GM23248 (cell line): ENCODE measurements around the gene FIBIN. TPM values are rescaled to one million over a fixed set of nuclear protein-coding genes. Genes with fewer than 3 reads are reported as not detected.
A peak's percentile ranks its signal among the peaks of the same experiment; 100 is the strongest.

ENCODE experiments used
- DNase-seq: peaks from one replicate; pipeline ENCODE4 v3.0.0-alpha.2; 2015
- H2AFZ ChIP-seq: fragments of 200-600 bp; sonication (generic); 2 replicates; pipeline ENCODE4 v1.6.1; 2016; ENCODE audit warnings: antibody characterized with exemption
- H3F3A ChIP-seq: fragments of 200-600 bp; sonication (generic); 2 replicates; pipeline ENCODE4 v1.6.1; 2016; ENCODE audit warnings: mild to moderate bottlenecking, antibody characterized with exemption, mixed run types; ENCODE audit not compliant: insufficient read depth
- H3K27ac ChIP-seq: fragments of 200-600 bp; sonication (generic); 2 replicates; pipeline ENCODE4 v1.5.1; 2016; ENCODE audit warnings: mild to moderate bottlenecking
- H3K27me3 ChIP-seq: fragments of 200-600 bp; sonication (generic); replicated peaks from 2 replicates; pipeline ENCODE4 v1.6.1; 2016; ENCODE audit warnings: mild to moderate bottlenecking; ENCODE audit not compliant: insufficient read depth
- H3K36me3 ChIP-seq: fragments of 200-600 bp; sonication (generic); 2 replicates; pipeline ENCODE4 v1.6.1; 2016; ENCODE audit warnings: low read depth, mild to moderate bottlenecking
- H3K4me1 ChIP-seq: fragments of 200-600 bp; sonication (generic); 2 replicates; pipeline ENCODE4 v1.6.1; 2016; ENCODE audit warnings: mild to moderate bottlenecking; ENCODE audit not compliant: insufficient read depth
- H3K4me2 ChIP-seq: fragments of 200-600 bp; sonication (generic); one replicate; pipeline ENCODE4 v1.6.1; 2016; ENCODE audit warnings: mild to moderate bottlenecking; ENCODE audit not compliant: unreplicated experiment
- H3K4me3 ChIP-seq: fragments of 200-600 bp; sonication (generic); 2 replicates; pipeline ENCODE4 v1.5.1; 2016; ENCODE audit warnings: mild to moderate bottlenecking
- H3K79me2 ChIP-seq: fragments of 200-600 bp; sonication (generic); 2 replicates; pipeline ENCODE4 v1.6.1; 2016; ENCODE audit warnings: mild to moderate bottlenecking; ENCODE audit not compliant: insufficient read depth
- H3K9ac ChIP-seq: fragments of 200-600 bp; sonication (generic); 2 replicates; pipeline ENCODE4 v1.6.1; 2016; ENCODE audit warnings: mild to moderate bottlenecking
- H3K9me2 ChIP-seq: fragments of 200-600 bp; sonication (generic); 2 replicates; pipeline ENCODE4 v1.6.1; 2016; ENCODE audit warnings: mixed run types, mild to moderate bottlenecking, moderate library complexity; ENCODE audit not compliant: insufficient read depth
- H3K9me3 ChIP-seq: fragments of 200-600 bp; sonication (generic); one replicate; pipeline ENCODE4 v1.6.1; 2017; ENCODE audit warnings: low read depth
- H4K20me1 ChIP-seq: fragments of 200-600 bp; sonication (generic); 2 replicates; pipeline ENCODE4 v1.6.0; 2016; ENCODE audit not compliant: insufficient read depth
- EZH2 ChIP-seq: fragments of 200-600 bp; sonication (generic); IDR thresholded peaks from 2 replicates; pipeline ENCODE4 v1.6.1; 2018; ENCODE audit warnings: antibody characterized with exemption, mild to moderate bottlenecking; ENCODE audit not compliant: insufficient read depth, poor library complexity, severe bottlenecking
- EZH2phosphoT487 ChIP-seq: fragments of 200-600 bp; sonication (generic); IDR thresholded peaks from 2 replicates; pipeline ENCODE4 v1.6.1; 2018; ENCODE audit warnings: antibody characterized with exemption, moderate library complexity, mild to moderate bottlenecking, low read depth; ENCODE audit not compliant: insufficient read depth
- WGBS, 2 experiments: methylation state at CpG; one replicate each; pipeline ENCODE4 v1.1.6; 2015 to 2017; ENCODE audit warnings: low lambda C conversion rate in 2 of 2, low coverage in 1 of 2; ENCODE audit errors: missing lambda C conversion rate in 2 of 2; 5-methylcytosine and 5-hydroxymethylcytosine counted together
- in situ Hi-C: fragments of 300-500 bp; cut with MboI; formaldehyde crosslinking; loops from 2 replicates; pipeline ENCODE4 v1.15.0; 2020
- polyA plus RNA-seq: library from polyadenylated mRNA; unstranded; fragments of >200 nt; fragmentation: Nextera tagmentation; extraction: Ambion mirVana; gene quantifications from 2 replicates; pipeline ENCODE4 v1.2.1, GENCODE V29; 2016
- total RNA-seq: library from RNA; depleted of rRNA; stranded (reverse); fragments of >200 nt; shearing (Covaris generic); gene quantifications from 2 replicates; pipeline ENCODE4 v1.2.3, GENCODE V29; 2014

The FIBIN gene
- total and polyA plus RNA-seq, 2 experiments from 2014 or later: 45.3 to 45.8 TPM

DNA sequence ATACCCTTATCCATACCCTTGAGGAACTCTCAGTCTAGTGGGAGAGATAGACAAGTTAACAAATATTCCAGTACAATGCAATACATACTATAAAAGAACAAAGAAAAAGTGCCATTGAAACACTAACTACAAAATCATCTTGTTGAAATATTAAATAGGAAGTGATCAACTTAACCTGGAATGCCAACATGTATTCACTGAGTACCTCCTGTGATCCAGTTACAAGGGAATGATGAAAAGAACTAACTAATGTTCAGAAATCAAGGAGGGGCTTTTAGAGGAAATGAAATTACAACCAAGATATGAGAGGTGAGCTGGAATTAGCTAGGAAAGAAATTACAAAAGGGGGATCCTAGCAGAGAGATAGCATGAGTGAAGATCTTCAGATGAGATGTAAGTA lies 6.2 kb upstream of the FIBIN start:
- TF ChIP-seq EZH2phosphoT487: no peak
- no peak for TF ChIP-seq EZH2
- Histone ChIP-seq H3K27me3 (no peaks in the 10 kb centered on the region), H3F3A (peaks cover 42% of the 10 kb centered on the region), H3K27ac (no peak overlapping the region), H3K4me3 (no peak overlapping the region), H3K4me1 (peaks cover 47% of the 10 kb centered on the region), H2AFZ (no peak overlapping the region), H3K79me2 (no peaks in the 10 kb centered on the region), H3K9me2 (0 out of 2 replicates have a peak, but pooled peaks cover 4% of the 10 kb centered on the region), H3K9ac (no peak overlapping the region), H3K4me2 (no peak overlapping the region), H4K20me1 (no peaks in the 10 kb centered on the region), H3K9me3 (no peaks in the 10 kb centered on the region), H3K36me3 (no peaks in the 10 kb centered on the region)
- peak; percentile 18 for DNase-seq
- in situ Hi-C loops: loop anchor here (25.0 kb wide), 1 partner anchor 500 kb away; no protein-coding TSS in a partner anchor

GRCh38 chr11:26992031-26992541 lies 1.8 kb upstream of the FIBIN start:
- peaks cover 35% of the 10 kb centered on the region for H3K79me2 ChIP-seq
- peaks cover 46% of the 10 kb centered on the region for H3K4me1 ChIP-seq
- in situ Hi-C loops: loop anchor here (25.0 kb wide), 1 partner anchor 495 kb away; no protein-coding TSS in a partner anchor
- H3K9me3 ChIP-seq: no peaks in the 10 kb centered on the region
- no peak for TF ChIP-seq EZH2
- no peak for TF ChIP-seq EZH2phosphoT487
- 0 out of 2 replicates have a peak overlapping the region, but pooled peaks have one; percentile 3 for H3K9ac ChIP-seq
- H3K4me3 ChIP-seq: no peak overlapping the region
- no peaks in the 10 kb centered on the region for H4K20me1 ChIP-seq
- H2AFZ ChIP-seq: 0 out of 2 replicates have a peak overlapping the region, but pooled peaks have one; percentile 3
- no peaks in the 10 kb centered on the region for H3K27me3 ChIP-seq
- WGBS, 2 experiments: 0 to 6% methylated on average over 1 of the region's 1 CpG
- DNase-seq: peak; percentile 92
- no peaks in the 10 kb centered on the region for H3K36me3 ChIP-seq
- H3K4me2 ChIP-seq: peak overlapping the region; percentile 37
- H3K27ac ChIP-seq: peak overlapping the region; percentile 62
- peaks cover 32% of the 10 kb centered on the region for H3F3A ChIP-seq
- H3K9me2 ChIP-seq: 0 out of 2 replicates have a peak, but pooled peaks cover 4% of the 10 kb centered on the region

- peaks cover 26% of the 10 kb centered on the region for H3F3A ChIP-seq
- peaks cover 35% of the 10 kb centered on the region for H3K4me1 ChIP-seq
- 0 out of 2 replicates have a peak, but pooled peaks cover 4% of the 10 kb centered on the region for H3K9me2 ChIP-seq
- WGBS, 2 experiments: 4 to 5% methylated on average over 18 of the region's 19 CpGs
- peak overlapping the region; percentile 92 for H3K4me2 ChIP-seq
- TF ChIP-seq EZH2: no peak
- peak overlapping the region; percentile 95 for H3K4me3 ChIP-seq
- H4K20me1 ChIP-seq: no peaks in the 10 kb centered on the region
- H3K36me3 ChIP-seq: no peaks in the 10 kb centered on the region
- H3K27ac ChIP-seq: 0 out of 2 replicates have a peak overlapping the region, but pooled peaks have one; percentile 22
- H2AFZ ChIP-seq: peak overlapping the region; percentile 89
- H3K9ac ChIP-seq: peak overlapping the region; percentile 80
- no peaks in the 10 kb centered on the region for H3K27me3 ChIP-seq
- H3K9me3 ChIP-seq: no peaks in the 10 kb centered on the region
- H3K79me2 ChIP-seq: peaks cover 37% of the 10 kb centered on the region
- in situ Hi-C loops: loop anchor here (25.0 kb wide), 1 partner anchor 493 kb away; no protein-coding TSS in a partner anchor
- peak; percentile 46 for DNase-seq
Observed at GRCh38 chr11:26994631-26995095, 751 bp downstream of the FIBIN start.

- in situ Hi-C loops: loop anchor here (25.0 kb wide), 1 partner anchor 491 kb away; no protein-coding TSS in a partner anchor
- H3K4me3 ChIP-seq: peak overlapping the region; percentile 95
- peak overlapping the region; percentile 80 for H3K9ac ChIP-seq
- H3K4me1 ChIP-seq: peaks cover 36% of the 10 kb centered on the region
- H3K27me3 ChIP-seq: no peaks in the 10 kb centered on the region
- no peaks in the 10 kb centered on the region for H3K9me3 ChIP-seq
- peaks cover 37% of the 10 kb centered on the region for H3K79me2 ChIP-seq
- H4K20me1 ChIP-seq: no peaks in the 10 kb centered on the region
- peak overlapping the region; percentile 89; the same call in 1 of the 2 replicates for H2AFZ ChIP-seq
- H3F3A ChIP-seq: peaks cover 27% of the 10 kb centered on the region
- H3K36me3 ChIP-seq: no peaks in the 10 kb centered on the region
- TF ChIP-seq EZH2phosphoT487: no peak
- TF ChIP-seq EZH2: no peak
- peak; percentile 35 for DNase-seq
- H3K9me2 ChIP-seq: 0 out of 2 replicates have a peak, but pooled peaks cover 4% of the 10 kb centered on the region
- H3K27ac ChIP-seq: no peak overlapping the region
- WGBS, 2 experiments: 0 to 5% methylated on average over 1 of the region's 1 CpG
- peak overlapping the region; percentile 92 for H3K4me2 ChIP-seq
Observed at GRCh38 chr11:26995701-26996460, 2.0 kb downstream of the FIBIN start.
